Stimulated activated naive CD8-positive, alpha-beta T cell treated with anti-CD3 and anti-CD28 coated beads, Interleukin-15, Interleukin-2, amounts not matched to agents 100 ng/mL and 50 ng/mL, for 24 hours (primary cell): ENCODE measurements around the gene SPSB3.

Source experiments
- H3K27ac Mint-ChIP-seq: one replicate; pipeline ENCODE4 v1.8.0; 2021; ENCODE audit warnings: mild to moderate bottlenecking, mixed read lengths
- H3K27me3 Mint-ChIP-seq: one replicate; pipeline ENCODE4 v1.8.0; 2021; ENCODE audit warnings: mixed read lengths
- H3K36me3 Mint-ChIP-seq: one replicate; pipeline ENCODE4 v1.8.0; 2021; ENCODE audit warnings: low read depth, mixed read lengths
- H3K4me1 Mint-ChIP-seq: one replicate; pipeline ENCODE4 v1.8.0; 2021; ENCODE audit warnings: low read depth, mixed read lengths
- H3K4me3 Mint-ChIP-seq: one replicate; pipeline ENCODE4 v1.8.0; 2021; ENCODE audit warnings: mild to moderate bottlenecking, mixed read lengths
- H3K9me3 Mint-ChIP-seq: one replicate; pipeline ENCODE4 v1.8.0; 2021; ENCODE audit warnings: mixed read lengths

Gene SPSB3

GRCh38 chr16:1786242-1787055 lies 4.1 kb upstream of the SPSB3 start:
- Mint-ChIP-seq H3K27me3 (no peaks in the 10 kb centered on the region), H3K27ac (no peak overlapping the region), H3K36me3 (peaks cover 5% of the 10 kb centered on the region), H3K9me3 (no peaks in the 10 kb centered on the region), H3K4me3 (no peak overlapping the region), H3K4me1 (peaks cover 20% of the 10 kb centered on the region)

- Mint-ChIP-seq H3K36me3 (peaks cover 5% of the 10 kb centered on the region), H3K4me1 (peaks cover 26% of the 10 kb centered on the region), H3K27ac (no peak overlapping the region), H3K27me3 (no peaks in the 10 kb centered on the region), H3K4me3 (no peak overlapping the region), H3K9me3 (no peaks in the 10 kb centered on the region)
Measured at GRCh38 chr16:1785846-1786170, 3.4 kb upstream of the SPSB3 start.

- Mint-ChIP-seq H3K27me3 (no peaks in the 10 kb centered on the region), H3K27ac (no peak overlapping the region), H3K4me3 (peak overlapping the region; percentile 45), H3K36me3 (peaks cover 5% of the 10 kb centered on the region), H3K4me1 (peaks cover 26% of the 10 kb centered on the region), H3K9me3 (no peaks in the 10 kb centered on the region)
Measured at GRCh38 chr16:1784977-1785845, 2.8 kb upstream of the SPSB3 start.

GRCh38 chr16:1781758-1782407 lies 488 bp downstream of the SPSB3 start:
- peaks cover 26% of the 10 kb centered on the region for H3K4me1 Mint-ChIP-seq
- H3K36me3 Mint-ChIP-seq = no peaks in the 10 kb centered on the region
- H3K9me3 Mint-ChIP-seq = no peaks in the 10 kb centered on the region
- peak overlapping the region; percentile 84 for H3K4me3 Mint-ChIP-seq
- H3K27ac Mint-ChIP-seq = peak overlapping the region; percentile 63
- H3K27me3 Mint-ChIP-seq = no peaks in the 10 kb centered on the region

DNA sequence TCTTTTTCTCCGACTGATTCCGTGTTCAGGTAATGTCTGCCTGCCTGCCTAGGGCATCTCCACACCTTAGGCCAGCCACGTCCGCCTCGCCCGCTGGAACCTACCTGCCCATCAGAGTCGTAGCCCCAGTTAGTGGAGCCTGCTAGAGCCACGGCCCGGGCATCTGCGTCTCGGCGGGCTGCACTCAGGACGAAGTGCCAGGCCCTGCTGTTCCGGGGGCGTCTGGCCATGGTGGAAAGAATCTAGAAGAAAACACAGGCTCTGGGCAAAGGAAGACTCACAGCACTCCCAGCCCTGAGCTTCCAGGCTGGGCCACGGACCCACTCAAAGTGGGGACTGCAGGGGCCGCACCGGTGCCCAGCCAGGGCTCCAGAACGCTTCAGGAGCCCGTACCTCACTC lies 1.1 kb downstream of the SPSB3 start:
- Mint-ChIP-seq H3K27ac (peak overlapping the region; percentile 63), H3K4me1 (peaks cover 26% of the 10 kb centered on the region), H3K9me3 (no peaks in the 10 kb centered on the region), H3K4me3 (peak overlapping the region; percentile 84), H3K36me3 (no peaks in the 10 kb centered on the region), H3K27me3 (no peaks in the 10 kb centered on the region)

GRCh38 chr16:1780677-1781072 lies 1.7 kb downstream of the SPSB3 start:
- Mint-ChIP-seq H3K27me3 (no peaks in the 10 kb centered on the region), H3K4me3 (peak overlapping the region; percentile 84), H3K36me3 (no peaks in the 10 kb centered on the region), H3K27ac (no peak overlapping the region), H3K9me3 (no peaks in the 10 kb centered on the region), H3K4me1 (peaks cover 26% of the 10 kb centered on the region)

GRCh38 chr16:1779741-1780676 lies 2.4 kb downstream of the SPSB3 start:
- Mint-ChIP-seq H3K4me3 (peak overlapping the region; percentile 84), H3K36me3 (no peaks in the 10 kb centered on the region), H3K27ac (no peak overlapping the region), H3K27me3 (no peaks in the 10 kb centered on the region), H3K9me3 (no peaks in the 10 kb centered on the region), H3K4me1 (peaks cover 22% of the 10 kb centered on the region)

- H3K9me3 Mint-ChIP-seq = no peaks in the 10 kb centered on the region
- no peak overlapping the region for H3K27ac Mint-ChIP-seq
- H3K27me3 Mint-ChIP-seq = no peaks in the 10 kb centered on the region
- peaks cover 25% of the 10 kb centered on the region for H3K4me1 Mint-ChIP-seq
- no peak overlapping the region for H3K4me3 Mint-ChIP-seq
- H3K36me3 Mint-ChIP-seq = no peaks in the 10 kb centered on the region
Measured at GRCh38 chr16:1779234-1779701, 3.1 kb downstream of the SPSB3 start.

DNA sequence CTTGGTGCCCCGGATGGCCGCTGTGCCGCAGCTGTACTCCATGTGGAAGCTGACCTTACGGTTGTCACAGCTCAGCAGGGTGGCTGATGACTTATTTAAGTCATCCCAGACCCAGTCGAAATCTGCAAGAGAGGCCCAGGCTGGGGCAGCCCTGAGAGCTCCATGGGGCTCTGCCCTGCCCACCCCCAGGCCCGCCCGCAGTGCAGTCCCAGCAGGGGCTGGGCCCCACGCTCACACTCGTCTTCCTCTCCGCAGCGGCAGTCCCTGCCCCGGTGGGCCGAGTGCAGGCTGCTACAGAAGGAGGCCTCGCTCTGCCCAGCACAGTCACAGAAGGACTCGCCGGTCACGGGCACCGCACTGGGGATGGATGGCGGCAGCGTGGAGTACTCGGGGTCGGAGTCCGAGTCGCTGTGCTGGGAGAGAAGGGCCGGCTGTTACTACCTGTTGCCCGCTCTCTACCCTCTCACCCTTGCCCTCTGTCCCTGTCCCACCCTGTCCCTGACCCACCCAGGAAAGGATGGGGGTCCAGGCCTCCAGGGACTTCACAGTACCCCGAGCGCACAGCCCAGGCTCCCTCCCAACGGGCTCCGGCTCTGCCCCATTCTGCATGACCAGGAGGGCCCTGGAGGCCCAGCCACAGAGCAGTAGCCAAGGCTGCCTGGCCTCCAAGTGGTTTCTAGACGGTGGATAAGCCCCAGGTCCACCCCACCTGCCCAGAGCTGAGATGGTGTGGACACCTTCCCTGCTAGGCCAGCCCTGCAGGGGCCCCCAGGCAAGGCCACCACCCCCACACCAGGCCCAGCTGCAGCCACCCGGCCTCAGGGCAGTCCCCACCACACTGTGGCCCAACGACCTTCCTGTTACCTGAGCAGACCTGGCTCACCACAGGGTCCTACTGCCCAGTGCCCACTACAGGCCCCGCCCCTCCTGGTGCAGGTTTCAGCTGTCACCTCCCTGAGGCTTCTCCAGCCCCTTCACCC lies 3.9 kb downstream of the SPSB3 start:
- Mint-ChIP-seq H3K9me3 (no peaks in the 10 kb centered on the region), H3K4me3 (no peak overlapping the region), H3K27ac (no peak overlapping the region), H3K4me1 (peaks cover 22% of the 10 kb centered on the region), H3K27me3 (no peaks in the 10 kb centered on the region), H3K36me3 (no peaks in the 10 kb centered on the region)

DNA sequence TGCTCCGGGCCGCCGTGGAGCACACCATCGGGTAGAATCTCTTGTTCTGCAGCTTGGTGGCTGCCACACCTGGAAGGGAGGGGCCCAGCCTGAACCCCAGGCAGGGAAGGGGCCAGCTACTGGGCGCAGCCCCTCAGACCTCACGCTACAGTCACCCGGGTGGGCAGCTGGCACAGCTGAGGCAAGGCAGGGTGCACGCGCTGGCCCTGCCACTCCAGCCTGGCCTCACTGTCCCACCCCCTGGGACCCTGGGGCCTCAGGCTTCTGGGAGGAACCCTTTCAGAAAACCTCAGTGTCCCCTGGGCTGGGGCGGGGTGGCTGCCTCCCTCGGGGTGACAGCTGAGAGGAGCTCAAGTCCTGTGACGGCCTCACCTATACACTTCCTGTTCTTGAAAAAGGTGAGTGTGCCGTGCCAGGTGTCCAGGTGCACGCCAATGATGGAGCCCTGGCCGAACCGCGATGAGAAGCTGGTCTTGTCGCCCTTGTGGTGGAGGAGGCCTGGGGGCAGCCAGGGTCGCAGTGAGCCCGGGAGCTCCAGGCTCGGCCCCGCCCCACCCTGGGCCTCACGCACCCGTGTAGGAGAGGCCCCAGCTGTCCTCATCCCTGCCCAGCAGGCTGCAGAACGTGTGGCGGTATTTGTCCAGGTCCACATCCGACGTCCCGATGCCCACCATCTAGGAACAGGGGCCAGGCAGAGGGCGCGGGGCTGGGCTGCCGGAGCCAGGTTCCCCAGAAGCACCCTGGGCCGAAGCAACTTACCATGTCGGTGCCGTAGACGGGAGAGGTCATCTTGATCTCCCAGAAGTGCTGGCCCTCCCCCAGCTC lies 4.8 kb downstream of the SPSB3 start:
- Mint-ChIP-seq H3K9me3 (no peaks in the 10 kb centered on the region), H3K4me1 (peaks cover 19% of the 10 kb centered on the region), H3K36me3 (no peaks in the 10 kb centered on the region), H3K27ac (no peak overlapping the region), H3K4me3 (no peak overlapping the region), H3K27me3 (no peaks in the 10 kb centered on the region)

GRCh38 chr16:1776991-1777374 lies 5.4 kb downstream of the SPSB3 start:
- Mint-ChIP-seq H3K4me1 (peaks cover 22% of the 10 kb centered on the region), H3K27ac (no peak overlapping the region), H3K27me3 (no peaks in the 10 kb centered on the region), H3K4me3 (no peak overlapping the region), H3K9me3 (no peaks in the 10 kb centered on the region), H3K36me3 (peaks cover 6% of the 10 kb centered on the region)

GRCh38 chr16:1776672-1776955 lies 5.8 kb downstream of the SPSB3 start:
- Mint-ChIP-seq H3K27me3 (no peaks in the 10 kb centered on the region), H3K4me1 (peaks cover 22% of the 10 kb centered on the region), H3K27ac (no peak overlapping the region), H3K36me3 (peaks cover 9% of the 10 kb centered on the region), H3K9me3 (no peaks in the 10 kb centered on the region), H3K4me3 (no peak overlapping the region)
